Measurements from ENCODE around the gene STK32C.

STK32C gene

GRCh38 chr10:132206806-132207535, 100.8 kb downstream of the STK32C start:
- no peak for DNase-seq

- no peak for DNase-seq
Observed at GRCh38 chr10:132206377-132206745, 101.4 kb downstream of the STK32C start.

GRCh38 chr10:132205650-132206376, 101.9 kb downstream of the STK32C start:
- DNase-seq, result no peak

- DNase-seq, result no peak
Observed at GRCh38 chr10:132204781-132205473, 102.8 kb downstream of the STK32C start.

GRCh38 chr10:132204078-132204780, 103.5 kb downstream of the STK32C start:
- DNase-seq, result no peak

- no peak for DNase-seq
Observed at GRCh38 chr10:132203256-132204077, 104.3 kb downstream of the STK32C start.

- no peak for DNase-seq
Observed at GRCh38 chr10:132202070-132202970, 105.4 kb downstream of the STK32C start.

GRCh38 chr10:132201111-132201969, 106.4 kb downstream of the STK32C start:
- no peak for DNase-seq

GRCh38 chr10:132200344-132201110, 107.2 kb downstream of the STK32C start:
- DNase-seq, result no peak

- no peak for DNase-seq
Observed at GRCh38 chr10:132199854-132200311, 107.9 kb downstream of the STK32C start.

- DNase-seq, result no peak
Observed at GRCh38 chr10:132199268-132199853, 108.4 kb downstream of the STK32C start.

- no peak for DNase-seq
Observed at GRCh38 chr10:132198381-132199181, 109.2 kb downstream of the STK32C start.

GRCh38 chr10:132198068-132198370, 109.7 kb downstream of the STK32C start:
- DNase-seq, result no peak

GRCh38 chr10:132197271-132198067, 110.3 kb downstream of the STK32C start:
- no peak for DNase-seq

GRCh38 chr10:132196178-132197113, 111.3 kb downstream of the STK32C start:
- no peak for DNase-seq

Measured in MV-4-11 (cell line).